GM21526 (cell line): ENCODE results near the gene CMSS1.
A peak's percentile ranks its signal among the peaks of the same experiment; 100 is the strongest.

Experiments
- ATAC-seq: cut with Tn5 transposase; IDR thresholded peaks from one replicate; pipeline ENCODE4 v1.9.1; 2021; ENCODE audit warnings: moderate library complexity; ENCODE audit not compliant: unreplicated experiment, low FRiP score

Gene CMSS1

DNA sequence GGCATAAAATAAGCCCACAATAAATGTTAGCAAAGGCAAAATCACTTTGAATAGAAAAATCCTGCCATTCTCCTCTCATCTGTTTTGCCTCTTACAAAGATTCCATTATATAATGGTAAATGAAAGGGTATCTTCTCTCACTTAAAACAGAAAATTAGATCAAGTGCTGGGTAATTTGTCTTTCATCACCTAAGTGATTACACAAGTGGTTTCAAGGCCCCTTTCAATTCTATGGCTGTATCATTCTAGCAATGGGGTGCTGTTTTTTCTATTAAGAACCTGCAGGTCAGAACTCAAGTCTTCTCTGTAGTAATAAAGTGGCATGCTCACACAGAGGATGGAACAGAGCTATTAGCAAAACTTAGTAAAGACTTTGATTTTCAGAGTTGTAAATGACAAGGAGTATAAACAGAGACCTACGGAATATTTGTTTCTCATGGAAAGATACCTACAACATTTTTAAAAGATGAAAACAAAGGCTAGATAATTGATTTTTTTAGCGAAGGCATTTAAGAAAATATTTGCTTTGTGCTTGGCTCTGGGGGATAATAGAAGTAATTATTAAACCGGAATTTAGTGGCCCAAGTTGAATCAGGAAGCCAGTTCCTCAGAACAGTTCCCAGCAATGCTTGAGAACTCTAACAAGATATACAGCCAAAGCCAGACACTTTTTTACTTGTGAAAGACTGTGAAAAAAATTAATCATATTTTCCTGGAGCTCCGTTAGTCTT, 137.4 kb downstream of the CMSS1 start:
- no peak for ATAC-seq

DNA sequence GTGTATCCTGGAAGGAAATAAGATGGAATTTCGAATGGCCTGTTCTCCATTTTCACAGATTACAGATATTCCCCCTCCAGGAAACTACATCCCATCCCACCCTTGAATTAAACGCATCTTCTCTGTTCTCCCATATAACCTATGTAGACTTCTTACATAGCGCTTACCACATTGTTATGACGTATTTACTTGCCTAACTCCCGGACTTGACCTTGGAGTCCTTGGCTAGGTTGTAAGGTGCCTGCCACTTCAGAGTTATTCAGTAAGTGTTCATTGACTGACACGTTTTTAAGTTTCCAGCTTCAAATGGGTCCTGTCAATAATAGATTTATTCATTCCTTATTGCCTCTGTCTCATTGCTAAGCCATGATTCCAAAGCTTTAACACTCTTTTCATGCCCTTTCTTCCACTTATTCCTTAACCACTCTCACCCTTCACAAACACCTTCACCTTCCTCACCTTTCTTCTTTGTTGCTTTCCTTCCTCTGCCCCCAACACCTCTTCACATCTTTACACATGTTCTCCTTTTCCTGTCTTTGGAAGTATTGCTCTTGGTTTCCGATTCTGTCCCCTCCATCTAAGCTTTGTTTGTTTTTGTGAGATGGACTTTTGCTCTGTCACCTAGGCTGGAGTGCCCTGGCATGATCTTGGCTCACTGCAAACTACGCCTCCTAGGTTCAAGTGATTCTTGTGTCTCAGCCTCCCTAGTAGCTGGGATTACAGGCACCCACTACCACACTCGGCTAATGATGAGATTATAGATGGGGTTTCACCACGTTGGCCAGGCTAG, 138.3 kb downstream of the CMSS1 start:
- no peak for ATAC-seq

DNA sequence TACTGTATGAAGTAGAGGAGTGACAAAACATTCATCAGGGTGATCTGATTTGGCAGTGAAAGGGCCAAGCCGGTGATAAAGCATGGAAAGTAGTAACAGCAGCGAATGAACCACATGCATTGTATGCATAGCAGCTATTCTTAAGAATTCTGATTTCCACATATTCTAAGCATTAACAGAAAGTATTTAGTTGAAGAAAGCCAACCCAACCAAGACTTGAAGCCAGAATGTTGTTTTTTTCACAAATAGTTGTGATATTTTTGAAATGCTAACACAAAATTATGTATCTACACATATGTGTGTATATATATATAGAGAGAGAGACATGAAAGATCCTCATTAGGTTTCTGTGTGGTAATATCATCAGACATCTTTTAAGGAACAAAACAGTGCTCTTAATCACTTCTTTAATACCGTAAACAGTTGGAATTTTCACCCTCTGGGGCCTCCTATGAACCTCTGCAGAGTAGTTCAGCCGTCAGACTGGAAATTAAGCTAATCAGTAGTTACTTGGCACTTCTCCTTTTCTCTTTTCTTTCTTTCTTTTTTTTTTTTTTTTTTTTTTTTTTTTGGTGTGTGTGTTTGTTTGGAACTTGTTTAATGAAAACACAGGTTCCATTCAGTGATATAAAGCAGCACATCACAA, 139.6 kb downstream of the CMSS1 start:
- ATAC-seq = no peak

DNA sequence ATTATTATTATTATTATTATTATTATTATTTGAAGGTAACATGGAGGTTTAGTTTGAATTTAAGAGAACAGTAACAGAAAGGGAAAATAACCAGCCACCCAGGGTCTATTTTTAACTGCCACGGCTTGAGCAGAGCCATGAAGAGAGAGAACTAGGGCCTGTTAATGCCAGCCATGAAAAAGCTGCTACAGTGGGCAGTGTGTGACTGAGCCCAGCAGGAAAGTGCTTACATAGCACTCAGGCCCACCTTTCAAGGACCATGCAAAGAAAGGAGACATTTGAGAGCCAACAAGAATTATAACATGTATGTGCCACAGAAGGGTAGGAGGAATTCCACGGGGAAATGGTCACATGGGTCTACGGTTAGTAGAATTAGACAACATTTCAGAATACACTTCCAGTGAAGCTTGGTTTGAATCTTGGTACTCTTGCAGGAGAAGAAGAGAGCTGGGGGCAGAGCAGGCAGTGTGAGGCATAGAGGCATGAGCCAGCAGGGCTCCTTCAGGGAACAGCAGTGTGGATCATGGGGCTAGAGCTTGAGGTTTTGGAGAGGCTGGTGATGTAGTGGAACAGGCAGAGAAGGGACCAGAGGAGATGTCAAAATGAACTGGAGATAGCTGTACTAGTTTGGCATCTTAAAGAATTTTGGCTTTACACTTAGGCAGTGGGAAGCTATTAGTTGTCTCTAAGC, 140.7 kb downstream of the CMSS1 start:
- ATAC-seq = no peak

DNA sequence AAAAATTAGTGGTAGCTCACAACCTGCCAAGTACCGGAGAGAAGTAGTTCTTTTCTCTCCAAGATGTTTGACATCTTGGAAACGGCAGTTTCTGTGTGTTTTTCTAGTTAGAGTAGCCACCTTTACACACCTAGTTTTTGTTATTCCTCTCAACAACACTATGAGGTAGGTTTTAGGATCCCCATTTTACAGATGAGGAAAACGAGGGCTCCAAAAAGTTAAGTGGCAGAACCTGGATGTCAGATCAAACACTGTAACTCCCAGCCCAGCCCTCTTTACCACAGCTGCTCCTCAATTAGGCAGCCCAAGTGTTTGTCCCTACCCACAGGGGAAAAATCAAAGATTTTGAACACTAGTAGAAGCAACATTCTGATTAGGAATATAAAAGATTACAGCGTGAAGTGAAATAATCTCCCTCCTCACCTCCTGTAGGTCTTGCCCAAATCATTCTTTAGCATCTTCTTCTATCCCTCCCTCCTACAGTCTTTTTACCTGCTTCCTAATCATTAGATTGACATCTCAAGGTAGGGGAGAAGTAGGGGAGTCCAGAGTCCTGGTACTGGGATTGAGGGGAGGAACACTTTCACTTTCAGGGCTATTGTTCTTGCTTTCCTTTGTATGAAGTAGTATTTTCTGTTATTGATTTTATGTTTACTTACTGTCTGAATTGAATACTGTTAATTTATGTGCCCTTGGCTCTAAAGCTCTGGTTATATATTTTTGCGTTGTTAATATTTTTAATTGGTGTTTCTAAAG, 142.6 kb downstream of the CMSS1 start:
- no peak for ATAC-seq

DNA sequence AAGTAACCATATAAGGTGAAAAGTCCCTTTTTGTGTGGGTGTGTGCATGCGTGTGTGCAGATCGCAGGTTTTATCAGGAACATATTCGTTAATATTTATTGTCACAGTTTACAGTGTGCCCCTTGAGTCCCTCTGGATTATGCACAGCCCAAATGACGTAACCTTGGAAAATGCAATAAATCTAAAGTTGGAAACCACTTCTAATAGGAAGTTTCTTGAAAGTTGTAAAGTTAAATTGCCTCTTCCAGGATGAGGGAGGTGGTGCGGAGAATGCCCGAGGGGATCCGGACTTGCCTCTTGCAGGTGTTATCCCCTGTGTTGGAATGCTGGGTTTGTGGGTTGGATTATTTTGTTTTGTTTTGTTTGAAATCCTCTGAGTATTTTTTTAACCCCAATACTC, 143.3 kb downstream of the CMSS1 start:
- no peak for ATAC-seq

DNA sequence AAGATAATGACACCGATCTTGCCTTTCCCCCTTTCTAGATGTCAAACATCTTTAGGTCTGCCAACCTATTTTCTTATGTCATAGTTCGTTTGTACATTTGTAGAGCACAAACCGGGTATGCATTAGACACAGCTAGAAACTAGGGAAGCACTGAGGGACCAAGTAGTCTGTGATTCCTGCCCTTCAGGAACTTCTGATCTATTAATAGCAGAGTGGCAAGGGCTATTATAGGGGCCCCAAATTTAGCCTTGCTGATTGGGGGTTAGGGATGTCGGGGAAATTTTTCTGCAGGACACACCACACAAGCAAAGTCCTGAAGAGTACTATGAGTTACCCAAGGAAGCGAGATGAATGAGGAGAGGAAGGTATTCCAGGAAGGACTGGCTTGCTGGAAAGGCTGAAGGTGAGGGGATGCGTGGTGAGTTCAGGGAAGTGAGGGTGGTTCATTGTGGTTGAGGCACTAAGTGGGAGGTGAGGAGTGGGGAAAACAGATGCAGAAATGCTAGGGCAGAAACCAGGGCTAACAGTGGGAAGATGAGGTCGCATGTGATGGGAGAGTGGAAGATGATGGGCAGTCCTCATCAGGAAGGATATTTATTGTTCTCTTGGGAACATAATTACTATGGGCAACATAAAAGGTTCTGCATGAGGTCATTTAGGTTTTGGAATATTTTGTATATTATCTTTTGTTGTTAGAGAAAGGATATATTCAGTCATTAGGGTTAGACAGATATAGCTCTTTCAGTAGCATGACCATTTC, 144.3 kb downstream of the CMSS1 start:
- ATAC-seq = no peak

DNA sequence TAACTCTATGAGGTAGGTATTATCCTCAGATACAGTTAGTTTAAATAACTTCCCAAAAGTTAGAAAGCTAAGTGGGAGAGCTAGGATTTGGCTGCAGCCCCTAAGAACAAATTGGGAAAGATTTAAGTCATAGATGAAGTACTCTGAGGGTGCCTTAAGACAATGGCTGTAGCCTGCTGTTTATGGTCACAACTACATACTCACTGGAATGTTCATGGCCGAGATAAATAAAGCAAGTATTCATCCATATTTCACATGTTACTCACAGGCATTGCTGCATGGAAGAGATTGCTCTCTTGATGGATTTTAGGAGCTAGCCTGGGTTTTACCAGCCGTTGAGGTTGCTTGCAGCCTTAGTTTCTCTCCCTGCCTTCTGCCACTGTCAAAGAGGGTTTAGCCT, 145.0 kb downstream of the CMSS1 start:
- ATAC-seq = no peak

DNA sequence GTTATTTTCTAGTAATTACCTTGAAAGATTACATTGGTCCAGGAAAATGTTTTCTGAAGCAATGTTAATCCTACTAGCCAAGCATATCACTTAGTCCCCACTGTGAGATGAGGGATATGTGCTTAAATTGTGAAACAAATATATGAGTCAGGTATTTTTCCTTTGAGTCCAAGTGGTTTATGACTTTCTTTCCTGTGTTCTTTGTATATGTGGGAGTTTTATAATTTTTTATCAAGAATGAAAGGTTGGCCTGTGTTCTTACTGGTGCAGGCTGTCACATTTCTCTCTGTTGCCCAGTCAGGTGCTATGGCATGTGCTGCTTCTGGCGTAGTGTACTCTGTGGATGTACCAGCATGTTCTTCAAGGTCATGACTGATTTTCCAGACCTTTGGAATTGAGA, 147.4 kb downstream of the CMSS1 start:
- no peak for ATAC-seq

DNA sequence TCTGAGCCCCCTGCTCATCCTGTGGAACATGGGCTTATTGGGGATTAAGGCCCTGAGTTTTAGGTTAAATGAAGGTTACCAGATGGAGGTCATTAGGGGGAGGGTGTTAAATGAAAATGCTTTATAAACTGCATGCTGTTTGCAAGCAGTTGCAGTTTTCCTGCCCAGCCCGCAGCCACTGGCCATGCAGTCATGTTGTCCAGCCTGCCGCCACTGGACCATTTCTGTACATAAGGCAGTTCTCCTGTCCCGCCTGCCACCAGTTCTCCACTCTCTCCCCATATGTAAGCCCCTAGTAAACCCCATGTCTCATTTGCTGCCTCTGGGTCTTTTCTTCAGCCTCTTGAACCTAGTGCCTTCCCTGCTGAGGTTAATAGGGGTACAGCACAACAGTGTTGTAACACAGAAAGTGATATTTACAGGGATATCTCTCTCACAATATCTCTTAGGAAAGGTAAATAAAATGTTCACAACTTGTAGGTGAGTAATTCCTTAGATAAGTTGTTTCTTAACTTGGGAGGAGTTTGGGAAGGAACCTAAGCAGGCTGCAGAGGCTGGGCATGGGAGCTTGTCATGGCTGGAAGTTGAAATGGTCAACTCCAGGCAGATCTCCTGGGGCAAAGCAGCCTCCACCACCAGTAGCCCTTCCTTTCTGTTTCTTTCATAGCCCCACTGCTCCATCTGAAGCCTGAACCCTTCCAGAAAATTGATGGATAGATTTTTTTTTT, 148.2 kb downstream of the CMSS1 start:
- no peak for ATAC-seq

DNA sequence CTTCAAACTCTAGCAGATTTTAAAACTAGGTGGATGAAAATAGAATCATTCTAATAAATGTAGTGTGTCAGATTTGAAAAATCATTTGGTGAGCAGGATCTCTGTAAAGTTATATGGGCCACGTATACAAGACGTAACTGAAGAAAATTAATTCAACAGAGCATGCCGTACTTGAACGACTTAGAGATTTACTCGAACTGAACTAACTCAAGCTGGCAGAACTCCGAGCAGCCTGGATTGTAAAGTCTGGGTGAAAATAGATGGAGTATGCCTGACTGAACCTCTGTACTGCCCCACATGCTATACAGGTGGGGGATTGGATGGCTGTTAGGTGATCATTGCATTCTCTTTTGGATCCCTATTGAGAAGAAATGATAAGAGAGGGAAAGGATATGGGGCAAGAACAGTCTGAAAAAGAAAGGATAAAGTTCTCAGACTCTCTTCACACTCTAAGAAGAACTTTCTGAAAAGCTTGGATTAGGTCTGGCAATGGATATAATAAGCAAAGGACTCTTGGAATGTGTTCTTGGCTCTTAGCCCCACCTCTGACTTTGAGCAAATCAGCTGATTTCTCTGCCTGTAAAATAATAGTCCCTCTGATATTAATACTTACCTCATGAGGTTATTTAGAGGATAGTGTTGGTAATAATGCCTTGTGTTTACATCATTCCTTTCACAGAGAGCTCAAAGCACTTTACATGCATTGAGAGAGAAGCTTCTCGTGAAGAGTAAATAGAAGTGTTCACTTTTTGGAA, 149.2 kb downstream of the CMSS1 start:
- ATAC-seq = no peak

DNA sequence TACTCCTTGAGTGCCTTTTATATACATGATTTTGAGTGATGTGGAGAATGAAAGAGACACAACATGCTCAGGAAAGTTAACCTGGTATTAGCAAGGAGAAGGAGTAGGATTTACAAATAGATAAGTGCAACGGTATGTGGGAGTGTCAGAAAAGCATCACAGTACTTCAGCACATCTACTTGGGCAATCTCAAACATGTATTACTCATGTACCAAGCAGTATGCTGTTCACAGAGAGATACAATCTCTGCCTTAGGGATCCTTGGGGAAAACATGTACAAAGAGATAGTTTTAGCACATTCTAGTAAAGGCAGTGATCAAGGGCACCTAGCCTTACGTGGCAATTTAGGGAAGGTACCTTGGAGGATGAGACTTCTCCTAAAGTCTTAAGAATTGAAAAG, 150.1 kb downstream of the CMSS1 start:
- ATAC-seq = no peak

DNA sequence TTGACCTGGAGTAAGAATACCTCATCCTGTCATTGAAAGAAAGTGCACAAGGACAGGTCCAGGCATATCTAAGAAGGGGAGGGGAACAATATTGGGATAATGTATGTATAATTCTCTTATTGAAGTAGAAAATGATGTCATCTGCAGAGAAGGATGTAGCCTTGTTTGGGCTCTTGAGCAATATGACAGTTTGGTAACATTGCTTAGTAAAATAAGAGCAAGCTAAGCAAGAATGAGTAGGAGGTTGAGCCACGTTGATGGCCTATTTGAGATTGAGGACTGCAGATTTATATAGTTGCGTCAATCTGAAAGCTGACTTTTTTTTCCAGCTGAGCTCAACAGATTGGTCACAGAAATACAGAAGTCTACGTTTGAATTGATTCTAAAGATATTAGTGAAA, 151.5 kb downstream of the CMSS1 start:
- ATAC-seq = no peak

DNA sequence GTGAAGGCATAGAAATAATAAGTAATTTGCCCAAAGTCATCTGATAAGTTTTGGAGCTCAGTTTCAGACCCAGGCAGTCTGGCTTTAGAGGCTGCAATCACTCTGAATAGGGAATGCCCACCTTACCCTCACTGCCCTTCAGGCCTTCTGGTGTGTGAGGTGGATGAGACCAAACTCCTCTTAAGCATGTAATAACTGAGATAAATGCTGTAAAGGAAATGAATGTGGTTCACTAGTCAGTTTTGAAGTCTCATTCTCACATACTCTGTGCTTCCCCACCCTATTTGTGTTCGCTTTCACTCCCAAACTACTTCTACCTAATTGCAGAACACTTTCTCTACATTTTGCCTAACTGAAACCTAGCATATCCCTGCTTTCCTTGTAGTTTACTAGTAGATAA, 152.5 kb downstream of the CMSS1 start:
- peak; percentile 80 for ATAC-seq

DNA sequence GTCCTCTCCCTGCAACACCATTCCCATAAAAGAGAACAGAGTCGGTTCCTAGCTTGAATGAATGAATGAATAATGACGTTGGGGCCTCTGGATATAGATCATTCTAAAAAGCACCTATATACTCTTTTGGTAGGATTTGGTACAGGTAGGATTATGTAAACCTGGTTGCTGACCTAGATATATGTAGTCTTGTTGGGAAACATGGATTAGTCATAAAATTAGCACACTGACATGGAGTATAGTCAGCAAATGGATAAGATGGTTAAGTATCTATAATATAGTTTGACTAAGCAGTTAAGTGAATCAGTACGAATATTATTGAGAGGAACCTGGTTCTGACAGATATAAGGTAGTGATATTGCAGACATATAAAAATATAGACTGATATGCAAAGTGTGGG, 154.1 kb downstream of the CMSS1 start:
- no peak for ATAC-seq

DNA sequence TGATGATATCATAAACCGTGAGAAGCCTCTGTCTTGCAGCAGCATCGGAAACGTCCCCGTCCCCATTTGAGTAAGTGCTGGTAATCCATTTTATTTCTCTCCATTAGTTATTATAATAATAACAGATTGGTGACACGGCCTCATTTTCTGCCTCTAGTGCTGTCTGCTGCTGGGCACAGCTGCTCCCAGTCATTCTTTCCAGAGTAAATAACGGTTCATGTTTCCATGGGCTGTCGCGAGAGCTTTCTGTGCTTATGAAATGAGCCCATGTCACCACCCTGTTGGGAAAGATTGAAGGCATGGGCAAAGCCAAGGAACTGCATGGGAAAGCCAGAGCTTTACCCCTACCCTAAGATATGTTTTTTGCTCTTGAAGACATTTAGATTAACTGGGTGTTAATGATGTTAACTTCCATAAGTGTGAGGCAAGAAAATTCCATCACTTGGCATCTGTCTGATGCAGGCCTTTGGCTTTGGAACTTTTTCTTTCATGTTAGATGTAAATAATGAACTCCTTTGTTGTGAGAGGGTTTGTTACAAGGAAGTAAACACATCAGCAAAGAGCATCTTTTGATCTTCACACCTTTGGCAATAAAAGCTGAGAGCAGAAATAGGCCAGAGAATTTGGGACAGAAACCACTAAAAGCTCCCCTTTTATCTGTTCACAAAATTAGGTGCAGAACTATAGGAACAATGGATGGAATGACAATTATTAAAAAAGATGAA, 154.9 kb downstream of the CMSS1 start:
- ATAC-seq = no peak

DNA sequence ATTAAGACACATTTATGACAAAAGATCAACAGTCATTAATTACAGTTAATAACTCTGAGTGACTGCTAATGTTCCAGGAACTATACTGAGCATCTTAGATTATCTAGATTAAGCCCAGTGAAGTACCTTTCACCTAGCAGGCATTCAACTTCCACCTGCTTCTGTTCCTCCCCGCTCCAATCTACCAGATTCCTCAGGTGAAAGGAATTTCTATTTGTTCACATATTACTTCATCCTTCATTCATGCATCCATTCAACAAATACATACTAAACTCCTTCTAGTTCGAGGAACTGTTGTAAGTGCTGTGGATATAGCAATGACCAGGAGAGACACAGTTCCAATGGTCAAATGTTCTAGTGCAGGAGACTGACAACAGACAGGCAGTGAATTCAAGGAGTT, 157.3 kb downstream of the CMSS1 start:
- no peak for ATAC-seq

DNA sequence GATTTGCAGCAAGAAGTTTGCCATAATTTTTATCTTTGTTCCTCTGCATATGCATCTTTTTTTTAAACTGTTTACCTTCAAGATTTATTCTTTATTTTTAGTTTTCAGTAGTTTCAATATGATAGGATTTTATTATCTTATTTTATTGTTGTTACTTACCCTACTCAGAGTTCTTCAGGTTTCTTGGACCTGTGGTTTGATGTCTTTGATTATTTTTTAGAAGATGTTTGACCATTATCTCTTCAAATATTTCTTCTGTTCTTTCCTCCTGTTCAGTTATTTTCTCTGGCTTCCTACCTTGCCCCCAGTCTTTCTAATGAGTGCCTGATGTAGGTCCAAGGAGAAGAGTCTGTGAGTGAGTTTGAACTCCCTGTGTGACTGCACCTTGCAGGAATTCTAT, 158.9 kb downstream of the CMSS1 start:
- ATAC-seq = no peak
